Eye (tissue), 1 donor: Measurements from ENCODE around the gene TOM1.

Experiments used
- DNase-seq: peaks from one replicate; pipeline ENCODE4 v3.0.0-alpha.2; 2015

TOM1 gene

DNA sequence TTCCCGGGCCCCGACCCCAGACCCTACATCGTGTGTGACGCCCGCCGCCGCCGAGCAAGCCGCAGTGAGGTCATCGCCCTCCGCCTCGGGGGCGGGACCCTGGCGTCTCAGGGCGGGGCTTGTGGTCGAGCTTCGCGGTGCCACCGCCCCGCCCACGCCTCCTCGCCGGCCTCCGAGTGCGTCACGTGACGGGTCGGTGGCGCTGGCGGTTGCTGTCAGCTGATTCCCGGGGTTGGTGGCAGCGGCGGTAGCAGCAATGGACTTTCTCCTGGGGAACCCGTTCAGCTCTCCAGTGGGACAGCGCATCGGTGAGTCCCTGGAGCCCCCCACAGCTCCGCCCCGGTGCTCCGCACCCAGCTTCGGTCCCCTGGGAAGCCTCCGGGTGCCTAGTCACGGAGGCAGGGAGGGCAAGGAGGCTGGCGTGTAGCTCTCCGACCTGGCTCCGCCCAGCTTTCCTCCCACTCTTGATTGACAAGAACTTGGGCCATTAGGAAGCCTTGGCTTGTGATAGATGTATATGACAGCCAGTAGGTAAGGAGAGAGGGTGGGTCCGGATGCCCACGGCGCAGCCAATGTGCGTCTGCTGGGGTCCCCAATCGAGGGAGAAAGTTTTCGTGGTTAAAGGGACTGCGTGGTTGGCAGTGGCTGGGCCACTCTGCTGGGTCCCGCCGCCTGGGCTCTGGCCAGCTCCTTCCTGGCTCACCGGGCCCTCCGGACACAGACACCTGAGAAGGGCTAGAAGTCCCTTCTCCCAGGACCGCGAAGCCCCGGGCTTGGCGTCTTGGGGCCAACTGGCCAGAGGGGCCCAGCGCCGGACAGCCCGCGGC, at the start of gene TOM1:
Gene TOM1 (plus strand): TSS at position 222 of the 827 bp plus-strand sequence. CDS start 35 bp downstream, at position 257.
- DNase-seq: peak; percentile 100

DNA sequence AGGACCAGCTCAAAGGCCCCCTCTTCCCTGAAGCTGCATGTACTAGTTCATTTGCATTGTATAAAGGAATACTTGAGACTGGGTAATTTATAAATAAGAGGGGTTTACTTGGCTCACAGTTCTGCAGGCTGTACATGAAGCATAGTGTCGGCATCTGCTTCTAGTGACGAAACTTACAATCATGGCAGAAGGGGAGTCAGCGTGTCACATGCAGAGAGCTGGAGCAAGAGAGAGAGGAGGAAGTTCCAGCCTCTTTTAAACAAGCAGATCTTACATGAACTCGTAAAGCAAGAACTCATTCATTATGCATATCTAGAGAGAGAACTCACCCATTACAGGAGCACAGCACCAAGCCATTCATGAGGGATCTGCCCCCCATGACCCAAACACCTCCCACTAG, 49.5 kb upstream of the TOM1 start:
- DNase-seq: no peak

DNA sequence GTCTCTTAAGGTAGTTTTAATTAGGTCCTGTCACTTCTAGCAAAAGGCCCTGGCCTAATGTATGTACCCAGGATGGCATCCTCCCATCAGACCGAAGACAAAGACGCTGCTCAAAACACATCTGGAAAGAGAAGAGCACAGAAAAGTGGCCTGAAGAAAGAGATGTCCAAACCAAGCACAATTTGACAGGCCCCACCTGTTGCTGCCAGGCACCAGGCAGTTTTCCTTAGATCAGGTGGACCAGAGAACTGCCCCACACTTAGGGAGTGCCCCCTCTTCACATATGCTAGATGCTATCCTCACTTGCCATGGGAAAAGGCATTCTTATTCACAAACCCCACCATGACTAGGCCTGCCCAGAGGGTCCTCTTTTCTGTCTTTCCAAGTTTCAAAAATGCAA, 45.7 kb upstream of the TOM1 start:
- no peak for DNase-seq

DNA sequence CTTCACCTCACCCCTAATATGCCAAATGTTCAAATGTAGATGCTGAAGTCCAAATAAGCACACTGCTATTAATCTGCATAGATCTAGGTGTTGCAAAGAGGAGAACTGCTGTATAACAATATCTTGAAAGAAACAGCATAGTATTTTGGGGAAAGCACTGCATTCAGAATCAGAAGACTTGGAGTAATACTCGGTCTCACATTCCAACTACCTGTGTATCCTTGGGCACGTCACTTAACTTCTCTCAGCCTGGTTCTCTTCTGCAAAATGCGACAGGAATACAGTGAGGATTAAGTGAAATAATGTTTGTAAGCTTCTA, 42.7 kb upstream of the TOM1 start:
- DNase-seq: no peak

DNA sequence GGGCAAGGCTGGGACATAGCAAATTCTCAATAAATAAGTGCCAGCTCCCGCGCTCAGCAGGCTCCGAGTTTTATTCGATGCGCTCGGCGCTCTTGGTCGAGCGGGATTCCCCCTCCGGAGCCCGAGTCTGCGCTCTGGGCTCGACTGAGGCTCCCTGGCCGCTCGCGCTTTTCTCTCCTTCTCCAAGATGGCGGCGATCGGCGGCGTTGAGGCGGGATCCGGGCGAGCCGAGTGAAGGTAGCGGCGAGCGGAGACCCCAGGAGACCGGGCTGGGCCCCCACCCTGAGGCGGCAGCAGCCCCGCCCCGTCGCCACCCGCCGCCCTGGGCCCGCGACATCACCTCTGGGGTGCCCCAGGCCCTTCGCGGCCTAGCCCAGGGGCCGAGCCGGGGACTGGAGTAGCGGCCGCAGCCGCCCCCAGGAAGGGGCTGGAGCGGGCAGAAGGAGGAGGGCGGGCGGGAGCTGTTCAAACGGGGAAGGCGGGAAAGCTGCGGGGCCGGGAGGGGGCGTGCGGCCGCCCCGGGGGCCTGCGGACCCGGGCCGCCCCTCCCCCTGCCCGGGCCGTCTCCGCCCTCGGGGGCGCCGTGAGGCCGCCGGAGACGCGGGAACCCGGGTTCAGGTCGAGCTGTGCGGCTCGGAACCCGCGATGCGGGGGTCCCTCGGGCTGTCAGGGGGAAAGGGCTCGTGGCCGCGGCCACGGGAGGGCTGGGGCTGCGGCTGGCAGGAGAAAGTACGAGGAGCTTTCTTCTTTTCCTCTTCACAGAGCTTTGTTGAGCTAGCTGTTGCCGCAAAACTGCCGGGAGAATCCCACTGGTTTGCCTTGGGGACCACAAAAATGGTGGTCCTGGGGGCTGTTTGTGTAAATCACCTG, 42.1 kb upstream of the TOM1 start, which contains the start of gene HMGXB4:
Gene HMGXB4 (plus strand): TSS at position 173 of the 870 bp plus-strand sequence. CDS start 4,898 bp downstream, outside the sequence.
- DNase-seq: peak; percentile 96

DNA sequence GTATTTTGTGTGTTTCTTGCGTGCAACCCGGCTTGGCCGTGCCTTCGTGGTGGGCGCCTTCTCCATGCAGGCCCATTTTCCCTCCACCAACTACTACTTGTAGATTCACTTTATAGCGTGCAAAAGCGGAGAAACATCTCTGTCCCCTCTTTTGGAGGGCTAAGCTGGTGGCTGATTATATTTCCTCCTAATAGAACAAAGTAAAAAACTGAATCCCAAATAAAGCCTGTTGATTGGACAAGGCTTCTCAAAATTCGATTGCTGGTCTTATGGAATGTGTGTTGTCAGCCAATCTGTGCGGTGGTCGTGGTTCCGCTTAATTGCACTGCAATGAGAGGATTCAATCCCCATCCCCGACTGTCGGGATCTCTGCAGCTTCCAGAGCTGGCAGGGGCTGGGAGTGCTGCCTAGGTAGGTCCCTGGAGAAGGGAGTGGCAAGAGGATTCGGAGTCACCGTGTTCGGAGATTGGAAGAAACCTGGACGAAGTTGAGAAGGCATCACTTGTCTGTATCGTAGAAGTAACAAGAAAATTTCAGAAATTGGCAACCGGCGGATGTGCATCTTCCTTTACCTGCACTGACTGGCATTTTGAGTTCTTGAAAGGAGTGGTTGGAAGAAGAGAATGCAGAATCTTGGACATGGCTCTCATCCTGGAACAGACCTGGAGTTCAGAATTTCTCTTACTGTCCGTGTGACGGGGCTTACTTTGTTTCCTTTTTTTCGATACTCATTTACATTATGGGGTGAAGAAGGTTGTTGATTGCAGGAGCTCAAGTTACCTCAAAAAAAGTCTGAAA, 41.3 kb upstream of the TOM1 start:
- peak; percentile 77 for DNase-seq

DNA sequence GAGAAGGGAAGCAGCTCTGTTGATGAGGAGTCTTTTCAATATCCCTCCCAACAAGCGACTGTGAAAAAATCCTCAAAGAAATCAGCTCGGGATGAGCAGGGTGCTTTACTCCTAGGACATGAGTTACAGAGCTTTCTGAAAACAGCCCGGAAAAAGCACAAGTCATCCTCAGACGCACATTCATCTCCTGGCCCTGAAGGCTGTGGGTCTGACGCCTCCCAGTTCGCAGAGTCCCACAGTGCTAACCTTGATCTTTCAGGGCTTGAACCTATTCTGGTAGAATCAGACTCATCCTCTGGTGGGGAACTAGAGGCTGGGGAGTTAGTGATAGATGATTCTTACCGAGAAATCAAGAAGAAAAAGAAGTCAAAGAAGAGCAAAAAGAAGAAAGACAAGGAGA, 34.7 kb upstream of the TOM1 start:
- no peak for DNase-seq

DNA sequence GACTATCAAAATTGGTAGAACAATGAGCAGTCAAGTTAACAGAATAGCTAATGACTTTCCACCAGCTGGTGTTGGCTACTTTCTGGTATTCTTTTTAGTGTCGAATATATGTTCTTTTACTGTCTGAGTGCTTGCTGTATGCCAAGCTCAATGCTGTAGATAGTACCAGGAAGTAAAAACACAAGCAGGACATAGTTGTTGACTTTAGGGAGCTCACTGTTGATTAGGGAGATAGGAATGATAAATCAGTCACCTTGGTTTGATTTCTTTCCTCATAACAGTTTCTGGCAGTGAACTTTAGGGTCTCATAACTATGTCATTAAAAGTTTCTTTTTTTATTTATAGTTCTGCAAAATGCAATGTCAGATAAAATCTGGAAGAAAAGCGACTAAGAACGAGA, 33.4 kb upstream of the TOM1 start:
- no peak for DNase-seq

DNA sequence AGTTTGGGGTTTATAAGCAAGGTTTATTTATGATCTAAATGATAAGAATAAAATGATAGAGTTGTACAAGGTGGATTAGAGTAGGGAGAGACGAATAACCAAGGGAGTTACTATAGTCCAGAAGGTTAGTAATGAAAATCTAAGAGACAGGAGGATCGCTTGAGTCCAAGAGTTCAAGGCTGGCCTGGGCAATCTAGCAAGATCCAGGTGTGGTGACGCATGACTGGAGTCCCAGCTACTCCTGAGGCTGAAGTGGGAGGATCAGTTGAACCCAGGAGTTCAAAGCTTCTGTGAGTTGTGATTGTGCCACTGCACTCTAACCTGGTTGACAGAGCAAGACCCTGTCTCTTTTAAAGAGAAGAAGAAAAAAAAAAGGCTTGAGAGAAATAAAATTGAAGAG, 30.1 kb upstream of the TOM1 start:
- no peak for DNase-seq

DNA sequence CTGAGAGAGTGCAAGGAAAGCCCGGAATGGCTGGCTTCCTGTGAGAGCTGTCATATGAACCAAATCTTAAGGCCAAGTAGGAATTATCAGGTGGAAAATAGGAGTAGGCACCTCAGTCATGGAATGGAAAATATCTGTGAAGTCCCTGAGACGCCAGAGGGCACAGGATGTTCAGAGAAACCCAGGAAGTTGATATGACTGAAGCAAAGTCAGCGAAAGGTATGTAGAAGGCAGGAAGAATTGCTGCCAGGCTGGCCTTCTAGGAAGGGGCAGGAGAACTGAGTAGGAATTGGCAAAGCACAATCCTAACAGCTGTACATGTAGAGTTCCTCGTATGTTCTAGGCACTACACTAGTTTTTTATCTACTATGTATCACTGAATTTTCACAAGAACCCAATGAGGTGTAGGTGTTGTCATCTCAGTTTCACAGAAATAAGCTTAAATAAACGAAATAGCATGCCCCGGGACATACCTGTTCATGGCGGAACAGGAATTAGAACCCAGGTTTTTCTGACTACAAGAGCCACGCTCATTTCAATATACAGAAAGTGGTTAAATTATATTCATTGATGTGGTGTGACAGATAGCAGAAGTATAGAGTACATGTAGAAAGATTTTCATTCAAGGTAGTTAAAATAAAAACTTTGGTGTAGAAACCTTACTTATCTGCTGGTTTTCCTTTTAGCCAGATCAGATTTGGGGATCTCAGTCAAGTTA, 25.4 kb upstream of the TOM1 start:
- DNase-seq: no peak

DNA sequence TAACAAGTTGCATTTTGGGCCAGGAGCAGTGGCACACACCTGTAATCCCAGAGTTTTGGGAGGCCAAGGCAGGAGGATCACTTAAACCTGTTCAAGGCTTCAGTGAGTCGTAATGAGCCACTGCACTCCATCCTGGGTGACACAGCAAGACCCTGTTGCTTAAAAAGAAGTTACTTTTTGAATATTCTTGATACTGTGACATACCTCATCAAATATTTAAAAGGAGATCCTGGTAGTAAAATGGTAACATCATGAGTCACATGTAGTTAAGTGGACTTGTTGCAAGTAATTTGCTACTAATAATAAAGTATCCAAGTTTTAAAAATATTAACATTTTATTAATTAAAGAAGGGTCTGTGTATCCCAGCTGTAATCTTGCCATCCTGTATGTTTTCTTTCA, 24.1 kb upstream of the TOM1 start:
- DNase-seq: no peak

DNA sequence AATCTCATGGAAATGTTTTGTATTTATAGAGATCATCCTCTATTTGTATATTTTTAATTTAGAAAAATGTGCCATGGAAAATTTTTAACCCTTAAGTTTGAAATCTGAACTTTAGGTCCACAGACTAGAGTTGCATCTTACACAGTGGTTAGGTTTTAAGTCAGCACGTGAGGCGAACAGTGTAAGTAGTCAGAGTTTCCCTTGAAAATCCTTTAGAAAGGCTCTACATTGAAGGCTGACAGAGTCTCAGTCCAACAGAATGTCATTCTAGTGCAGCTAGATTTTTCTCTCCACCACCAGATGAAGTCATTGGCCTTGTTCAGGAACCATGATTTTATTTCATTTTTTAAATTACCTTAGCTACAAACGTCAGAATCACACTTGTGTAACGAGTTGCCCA, 23.7 kb upstream of the TOM1 start:
- no peak for DNase-seq

DNA sequence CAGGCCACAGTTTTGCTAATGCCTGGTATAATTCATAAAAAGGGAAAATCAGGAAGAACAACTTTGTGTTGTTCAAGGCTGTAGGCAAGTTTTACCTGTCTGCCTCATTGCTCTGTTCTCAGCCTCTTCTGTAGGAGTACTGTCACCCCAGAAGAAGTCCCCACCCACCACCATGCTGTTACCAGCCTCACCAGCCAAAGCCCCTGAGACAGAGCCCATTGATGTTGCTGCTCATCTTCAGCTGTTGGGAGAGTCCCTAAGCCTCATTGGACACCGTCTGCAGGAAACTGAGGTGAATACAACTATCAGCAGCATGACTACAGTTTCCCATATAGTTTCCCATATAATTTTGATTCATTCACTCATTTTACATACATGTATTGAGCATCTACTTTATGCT, 11.6 kb upstream of the TOM1 start:
- no peak for DNase-seq

DNA sequence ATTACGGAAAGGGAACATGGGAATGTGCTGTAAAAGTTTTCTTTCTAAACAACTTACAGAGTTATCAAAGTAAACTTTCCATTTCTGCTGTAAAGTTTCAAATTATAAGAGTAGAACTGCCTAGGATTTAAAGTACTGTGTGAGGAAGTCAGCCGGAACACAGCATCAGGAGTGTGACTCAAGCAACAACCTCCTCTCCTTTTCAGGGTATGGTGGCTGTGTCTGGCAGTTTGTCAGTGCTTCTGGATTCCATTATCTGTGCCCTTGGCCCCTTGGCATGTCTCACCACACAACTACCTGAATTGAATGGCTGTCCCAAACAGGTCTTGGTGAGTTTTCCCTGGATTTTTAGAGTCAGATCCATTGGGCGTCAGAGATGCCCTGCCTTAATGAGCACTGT, 6.9 kb upstream of the TOM1 start:
- DNase-seq: no peak

DNA sequence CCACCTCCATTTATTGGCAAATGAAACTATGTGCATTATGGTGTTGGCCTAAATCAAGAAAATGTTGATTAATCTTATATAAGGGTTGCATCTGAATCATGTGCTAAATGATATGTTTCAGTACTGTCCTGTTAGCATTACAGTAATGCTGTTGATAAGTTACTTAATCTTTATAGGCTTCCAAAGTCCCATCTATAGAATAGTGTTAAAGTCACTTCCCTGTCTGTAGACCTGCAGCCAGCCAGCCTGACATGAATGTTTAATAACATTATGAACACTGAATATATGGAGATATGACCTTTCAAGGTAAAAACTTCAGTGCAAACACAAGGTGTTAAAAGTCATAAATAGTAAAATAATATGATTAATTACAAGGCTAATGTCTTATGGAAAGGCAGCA, 3.6 kb upstream of the TOM1 start:
- DNase-seq: no peak

DNA sequence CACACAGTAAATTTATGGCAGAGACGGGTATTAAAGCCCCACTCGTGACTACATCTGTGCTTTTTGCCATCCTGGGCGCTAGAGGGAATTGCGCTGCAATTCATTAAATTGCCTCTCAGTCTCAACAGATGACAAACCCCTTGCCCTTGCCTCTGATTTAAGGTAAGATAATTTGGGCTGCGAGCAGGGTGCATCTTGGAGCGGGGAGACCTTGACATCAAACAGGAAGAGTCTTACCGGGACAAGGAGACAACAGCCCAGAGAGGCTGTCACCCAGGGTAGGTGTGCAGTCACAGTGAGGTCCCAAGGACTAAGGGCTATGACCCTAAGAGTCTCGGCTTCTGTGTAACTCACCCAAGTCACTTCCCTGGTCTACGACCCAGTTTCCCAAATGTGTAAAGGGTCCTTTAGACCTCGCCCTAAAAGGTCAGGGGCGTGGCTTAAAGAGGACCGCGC, 449 bp upstream of the TOM1 start:
- no peak for DNase-seq

DNA sequence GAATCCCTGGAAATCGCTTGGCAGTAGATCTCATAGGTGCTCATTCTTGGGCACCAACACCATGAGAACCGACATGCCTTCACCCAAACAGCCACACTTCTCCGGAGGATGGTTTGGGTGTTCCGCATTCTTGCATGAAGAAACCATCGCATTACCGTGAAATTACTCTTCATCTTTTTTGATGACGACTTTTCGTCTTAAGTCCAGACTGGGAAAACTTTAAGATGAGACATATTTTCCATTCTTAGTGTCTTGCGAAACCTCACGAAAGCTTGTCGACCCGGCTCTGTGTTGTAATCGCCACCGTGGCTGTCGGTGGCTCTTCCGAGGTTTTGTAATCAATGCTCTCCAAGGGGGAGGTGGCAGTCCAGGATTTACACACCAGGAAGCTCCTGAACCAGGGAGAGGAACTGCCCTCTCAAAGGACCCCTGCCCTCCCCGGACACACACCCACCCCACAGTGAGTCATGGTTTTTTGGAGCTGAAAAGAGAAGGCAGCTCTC, 1.7 kb downstream of the TOM1 start:
- DNase-seq: peak; percentile 18

DNA sequence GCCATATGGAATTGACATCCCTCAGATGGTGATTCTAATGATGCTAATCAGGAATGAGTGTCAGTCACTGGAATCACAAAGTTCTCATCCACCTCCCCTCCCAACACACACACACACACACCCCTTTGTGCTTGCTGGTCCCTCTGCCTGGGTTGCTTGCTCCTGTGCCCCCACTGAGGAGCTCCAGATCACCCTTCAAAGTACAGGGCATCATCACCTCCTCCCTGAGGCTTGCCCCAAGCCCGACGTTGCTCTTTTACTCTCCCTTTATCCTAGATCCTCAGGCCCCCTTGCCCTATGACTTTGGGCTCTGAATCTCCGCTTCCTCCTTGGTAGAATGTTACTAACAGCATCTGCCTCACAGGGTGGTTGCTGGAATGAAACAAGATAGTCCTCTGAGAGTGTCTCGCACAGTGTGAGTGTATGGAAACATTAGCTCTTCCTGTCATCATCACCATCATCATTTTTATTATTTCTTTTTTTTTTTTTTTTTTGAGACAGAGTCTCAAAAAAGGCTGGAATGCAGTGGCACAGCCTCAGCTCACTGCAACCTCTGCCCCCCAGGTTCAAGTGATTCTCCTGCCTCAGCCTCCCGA, 3.4 kb downstream of the TOM1 start:
- no peak for DNase-seq

DNA sequence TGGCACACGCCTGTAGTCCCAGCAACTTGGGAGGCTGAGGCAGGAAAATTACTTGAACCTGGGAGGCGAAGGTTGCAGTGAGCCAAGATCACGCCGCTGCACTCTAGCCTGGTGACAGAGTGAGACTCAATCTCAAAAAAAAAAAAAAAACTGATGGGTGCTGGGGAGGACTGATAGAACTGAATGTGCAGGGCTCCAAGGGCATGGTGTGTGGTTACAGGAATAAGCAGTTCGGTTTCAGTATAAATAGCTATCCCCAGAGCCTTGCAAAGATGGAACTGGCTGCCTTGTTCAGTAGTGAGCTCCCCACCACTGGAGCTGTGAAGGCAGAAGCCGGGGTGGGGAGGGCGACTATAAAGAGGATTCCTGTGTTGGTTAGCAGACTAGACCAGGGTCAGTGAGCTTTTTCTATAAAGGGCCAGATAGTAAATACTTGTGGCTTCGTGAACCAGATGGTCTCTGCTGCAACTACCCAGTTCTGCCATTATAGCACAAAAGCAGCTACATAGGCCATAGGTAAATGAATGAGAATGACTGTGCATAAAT, 5.9 kb downstream of the TOM1 start:
- no peak for DNase-seq

DNA sequence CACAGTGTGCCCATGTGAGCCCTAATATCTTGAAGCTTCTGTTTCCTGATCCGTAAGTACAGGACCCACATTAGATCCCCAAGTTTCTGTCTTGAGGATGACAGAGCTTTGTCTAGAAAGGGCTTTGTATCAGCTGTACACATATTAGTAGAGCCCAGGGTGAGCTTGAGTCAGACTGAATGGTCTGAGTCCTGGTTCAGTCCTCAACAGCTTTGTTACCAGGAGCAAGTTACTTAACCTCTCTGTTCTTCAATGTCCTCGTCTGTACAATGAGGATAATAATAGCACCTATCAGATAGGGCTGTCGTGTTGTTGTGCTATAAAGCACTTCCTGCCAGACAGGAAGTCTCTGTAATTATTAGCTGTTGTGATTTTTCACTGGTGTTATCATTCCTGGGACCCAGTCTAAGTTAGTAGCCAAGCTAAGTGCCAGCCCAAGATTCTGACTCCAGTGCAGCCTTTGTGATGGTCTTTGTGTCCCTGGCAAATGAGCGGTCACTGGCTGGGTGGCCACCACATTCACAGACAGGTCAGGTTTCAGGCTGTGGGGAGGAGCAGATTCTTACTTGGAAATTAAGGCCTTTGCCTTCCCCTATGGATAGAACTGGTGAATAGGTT, 6.8 kb downstream of the TOM1 start:
- DNase-seq: peak; percentile 42

DNA sequence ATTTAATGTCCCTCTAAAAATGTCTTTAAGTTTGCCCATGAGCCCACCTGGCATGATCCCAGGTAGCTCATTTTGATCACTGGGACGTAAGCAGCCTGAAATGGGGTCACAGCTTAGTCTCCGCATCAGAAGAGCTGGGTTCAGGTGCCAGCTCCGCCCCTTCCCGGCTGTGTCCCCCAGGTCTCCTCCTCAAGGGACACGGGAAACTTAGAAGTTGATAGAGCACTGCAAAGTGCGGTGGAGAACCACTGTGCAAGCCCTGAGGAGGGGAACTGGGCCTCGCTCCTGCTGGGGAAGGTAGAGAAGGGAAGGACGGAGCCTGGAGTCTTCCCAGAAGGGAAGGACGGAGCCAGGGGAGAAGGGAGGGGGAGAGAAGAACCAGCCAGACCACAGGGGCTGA, 7.7 kb downstream of the TOM1 start:
- DNase-seq: no peak
